Naive B cell (primary cell): ENCODE results near the gene ESYT1. TPM values are rescaled to one million over a fixed set of nuclear protein-coding genes. Genes with fewer than 3 reads are reported as not detected.

Experiments used
- ATAC-seq, 2 donors: fragments of 150-1000 bp; cut with Tn5 transposase; 2 replicates each; pipeline ENCODE4 v1.10.0; 2021; ENCODE audit warnings: low read depth in 2 of 2, mild to moderate bottlenecking in 2 of 2, moderate library complexity in 2 of 2
- DNase-seq: peaks from one replicate; pipeline ENCODE4 v3.0.0; 2022
- H3K27ac Mint-ChIP-seq, 6 donors: one replicate each; pipeline ENCODE4 v1.8.0; 2020 to 2022; ENCODE audit warnings: mild to moderate bottlenecking in 6 of 6, mixed read lengths in 6 of 6, moderate library complexity in 5 of 6, inconsistent platforms in 2 of 6
- H3K27me3 Mint-ChIP-seq, 3 donors: one replicate each; pipeline ENCODE4 v1.8.0; 2021 to 2022; ENCODE audit warnings: mixed read lengths in 3 of 3, mild to moderate bottlenecking in 1 of 3
- H3K36me3 Mint-ChIP-seq, 2 donors: one replicate each; pipeline ENCODE4 v1.8.0; 2020 to 2022; ENCODE audit warnings: mixed read lengths in 2 of 2, inconsistent platforms in 1 of 2, mild to moderate bottlenecking in 1 of 2
- H3K4me1 Mint-ChIP-seq, 3 donors: one replicate each; pipeline ENCODE4 v1.8.0; 2020 to 2022; ENCODE audit warnings: mixed read lengths in 3 of 3, inconsistent platforms in 1 of 3, mild to moderate bottlenecking in 1 of 3, moderate library complexity in 1 of 3
- H3K4me3 Mint-ChIP-seq, 8 donors: one replicate each; pipeline ENCODE4 v1.8.0; 2020 to 2022; ENCODE audit warnings: mild to moderate bottlenecking in 8 of 8, mixed read lengths in 8 of 8, moderate library complexity in 8 of 8, inconsistent platforms in 2 of 8
- H3K9me3 Mint-ChIP-seq, 7 donors: one replicate each; pipeline ENCODE4 v1.8.0; 2020 to 2022; ENCODE audit warnings: mixed read lengths in 7 of 7, mild to moderate bottlenecking in 5 of 7, inconsistent platforms in 2 of 7, moderate library complexity in 1 of 7
- polyA plus RNA-seq, 6 donors: library from polyadenylated mRNA; unstranded; fragments of 300-500 nt; fragmentation: Illumina TruSeq; gene quantifications; one replicate each; pipeline ENCODE4 v1.2.3, GENCODE V29; 2021; ENCODE audit warnings: low read depth in 6 of 6

ESYT1 gene, protein sequence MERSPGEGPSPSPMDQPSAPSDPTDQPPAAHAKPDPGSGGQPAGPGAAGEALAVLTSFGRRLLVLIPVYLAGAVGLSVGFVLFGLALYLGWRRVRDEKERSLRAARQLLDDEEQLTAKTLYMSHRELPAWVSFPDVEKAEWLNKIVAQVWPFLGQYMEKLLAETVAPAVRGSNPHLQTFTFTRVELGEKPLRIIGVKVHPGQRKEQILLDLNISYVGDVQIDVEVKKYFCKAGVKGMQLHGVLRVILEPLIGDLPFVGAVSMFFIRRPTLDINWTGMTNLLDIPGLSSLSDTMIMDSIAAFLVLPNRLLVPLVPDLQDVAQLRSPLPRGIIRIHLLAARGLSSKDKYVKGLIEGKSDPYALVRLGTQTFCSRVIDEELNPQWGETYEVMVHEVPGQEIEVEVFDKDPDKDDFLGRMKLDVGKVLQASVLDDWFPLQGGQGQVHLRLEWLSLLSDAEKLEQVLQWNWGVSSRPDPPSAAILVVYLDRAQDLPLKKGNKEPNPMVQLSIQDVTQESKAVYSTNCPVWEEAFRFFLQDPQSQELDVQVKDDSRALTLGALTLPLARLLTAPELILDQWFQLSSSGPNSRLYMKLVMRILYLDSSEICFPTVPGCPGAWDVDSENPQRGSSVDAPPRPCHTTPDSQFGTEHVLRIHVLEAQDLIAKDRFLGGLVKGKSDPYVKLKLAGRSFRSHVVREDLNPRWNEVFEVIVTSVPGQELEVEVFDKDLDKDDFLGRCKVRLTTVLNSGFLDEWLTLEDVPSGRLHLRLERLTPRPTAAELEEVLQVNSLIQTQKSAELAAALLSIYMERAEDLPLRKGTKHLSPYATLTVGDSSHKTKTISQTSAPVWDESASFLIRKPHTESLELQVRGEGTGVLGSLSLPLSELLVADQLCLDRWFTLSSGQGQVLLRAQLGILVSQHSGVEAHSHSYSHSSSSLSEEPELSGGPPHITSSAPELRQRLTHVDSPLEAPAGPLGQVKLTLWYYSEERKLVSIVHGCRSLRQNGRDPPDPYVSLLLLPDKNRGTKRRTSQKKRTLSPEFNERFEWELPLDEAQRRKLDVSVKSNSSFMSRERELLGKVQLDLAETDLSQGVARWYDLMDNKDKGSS
- 100 to 1,000 TPM; 145 to 293 (median 196) TPM for polyA plus RNA-seq

DNA sequence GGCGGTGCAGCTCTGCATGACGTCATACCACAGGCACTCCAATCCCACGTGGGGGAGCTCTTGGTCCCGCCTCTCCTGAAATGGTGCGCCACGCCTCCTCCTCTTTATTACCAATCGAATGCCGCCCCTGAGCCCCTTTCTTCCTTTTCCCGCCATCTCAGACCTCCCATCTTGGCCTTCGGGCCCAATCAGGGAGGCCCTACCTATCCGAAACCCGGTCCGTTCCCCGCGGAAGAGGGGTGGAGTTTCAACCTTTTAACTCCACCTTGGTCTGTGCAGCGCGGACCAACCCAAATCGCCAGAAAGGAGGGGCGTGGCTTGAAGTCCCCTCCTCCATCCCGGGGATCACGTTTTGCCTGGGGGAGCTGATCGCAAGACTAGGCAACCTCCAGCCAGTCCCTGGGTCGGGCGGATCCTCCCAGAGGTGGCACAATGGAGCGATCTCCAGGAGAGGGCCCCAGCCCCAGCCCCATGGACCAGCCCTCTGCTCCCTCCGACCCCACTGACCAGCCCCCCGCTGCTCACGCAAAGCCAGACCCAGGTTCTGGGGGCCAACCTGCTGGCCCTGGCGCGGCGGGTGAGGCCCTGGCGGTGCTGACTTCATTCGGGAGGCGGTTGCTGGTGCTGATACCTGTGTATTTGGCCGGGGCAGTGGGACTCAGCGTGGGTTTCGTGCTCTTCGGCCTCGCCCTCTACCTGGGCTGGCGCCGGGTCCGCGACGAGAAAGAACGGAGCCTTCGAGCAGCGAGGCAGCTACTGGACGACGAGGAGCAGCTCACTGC lies at the start of gene ESYT1:
TSS of gene ESYT1 (plus strand) at position 380 of the 782 bp plus-strand sequence. CDS start at position 433, 53 bp downstream.
- Mint-ChIP-seq H3K4me3 (peak within 1 kb of the TSS; percentile 87 to 100 (median 98)), H3K27me3 (no peaks in the 10 kb centered on the region), H3K27ac (peak within 1 kb of the TSS; percentile 85 to 98 (median 96)), H3K9me3 (no peaks in the 10 kb centered on the region), H3K36me3 (peaks cover 0 to 22% of the 10 kb centered on the region in 2 donors), H3K4me1 (peaks cover 58 to 80% (median 71%) of the 10 kb centered on the region in 3 donors)
- DNase-seq: peak; percentile 97
- ATAC-seq: peak; percentile 85 to 87

DNA sequence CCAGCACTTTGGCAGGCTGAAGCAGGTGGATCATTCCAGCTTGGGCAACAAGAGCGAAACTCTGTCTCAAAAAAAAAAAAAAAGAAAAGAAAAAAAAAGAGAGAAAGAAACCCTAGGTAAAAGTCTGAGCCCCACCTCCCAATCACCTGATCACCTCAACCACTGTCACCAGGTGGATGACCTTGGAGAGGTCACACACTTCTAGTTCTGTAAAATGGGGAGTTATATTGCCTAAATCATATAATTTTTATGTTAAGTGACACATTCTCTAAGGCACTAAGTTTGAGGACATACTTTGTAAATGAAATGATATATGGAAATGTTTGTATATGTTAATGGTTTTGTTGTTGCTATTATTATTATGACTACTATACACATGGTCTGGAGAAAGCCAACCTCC lies 49.6 kb upstream of the ESYT1 start:
- no peak for DNase-seq
- peaks cover 21 to 36% (median 23%) of the 10 kb centered on the region in 3 donors for H3K27me3 Mint-ChIP-seq
- peak overlapping the region in 7 of 8 donors; percentile 78 to 90 (median 85) for H3K4me3 Mint-ChIP-seq
- H3K27ac Mint-ChIP-seq: no peak overlapping the region
- H3K9me3 Mint-ChIP-seq: no peaks in the 10 kb centered on the region
- ATAC-seq: no peak
- no peaks in the 10 kb centered on the region for H3K36me3 Mint-ChIP-seq
- H3K4me1 Mint-ChIP-seq: peaks cover 5 to 8% (median 5%) of the 10 kb centered on the region in 3 donors

DNA sequence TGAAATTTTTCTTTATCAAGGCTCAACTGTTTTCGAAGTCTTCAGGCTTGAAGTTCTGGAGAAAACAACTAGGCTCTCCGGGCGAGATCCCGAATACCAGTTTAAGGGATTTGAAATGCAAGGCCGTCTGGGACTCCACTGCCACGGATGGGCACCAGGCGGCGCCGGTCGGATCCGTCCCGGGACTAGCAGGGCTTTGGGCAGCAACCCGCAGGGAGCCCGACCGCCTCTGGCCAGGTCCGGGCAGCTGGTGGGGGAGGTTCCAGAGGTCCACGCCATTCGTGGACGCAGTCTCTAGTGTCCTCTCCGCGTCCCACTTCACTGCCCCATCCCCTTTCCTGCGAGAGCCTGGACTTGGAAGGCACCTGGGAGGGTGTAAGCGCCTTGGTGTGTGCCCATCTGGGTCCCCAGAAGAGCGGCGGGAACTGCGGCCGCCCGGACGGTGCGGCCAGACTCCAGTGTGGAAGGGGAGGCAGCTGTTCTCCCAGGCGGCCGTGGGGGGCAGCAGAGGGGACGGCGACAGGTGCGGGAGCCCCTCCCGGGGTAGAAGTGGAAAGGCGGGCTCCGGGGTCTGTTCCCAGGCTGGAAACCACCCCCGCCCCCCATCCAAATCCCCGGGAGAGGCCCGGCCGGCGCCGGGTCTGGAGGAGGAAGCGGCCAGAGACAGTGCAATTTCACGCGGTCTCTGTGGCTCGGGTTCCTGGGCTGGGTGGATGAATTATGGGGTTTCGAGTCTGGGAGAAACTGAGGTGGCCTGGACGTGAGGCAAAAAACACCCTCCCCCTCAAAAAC lies 48.9 kb upstream of the ESYT1 start:
- ATAC-seq: peak; percentile 80 to 82
- peak overlapping the region; percentile 78 to 91 (median 88) for H3K4me3 Mint-ChIP-seq
- DNase-seq: peak; percentile 49
- H3K4me1 Mint-ChIP-seq: peaks cover 5 to 8% (median 5%) of the 10 kb centered on the region in 3 donors
- H3K36me3 Mint-ChIP-seq: no peaks in the 10 kb centered on the region
- H3K27ac Mint-ChIP-seq: peak overlapping the region in 2 of 6 donors; percentile 30 to 44
- H3K27me3 Mint-ChIP-seq: peaks cover 28 to 42% (median 28%) of the 10 kb centered on the region in 3 donors
- H3K9me3 Mint-ChIP-seq: no peaks in the 10 kb centered on the region

DNA sequence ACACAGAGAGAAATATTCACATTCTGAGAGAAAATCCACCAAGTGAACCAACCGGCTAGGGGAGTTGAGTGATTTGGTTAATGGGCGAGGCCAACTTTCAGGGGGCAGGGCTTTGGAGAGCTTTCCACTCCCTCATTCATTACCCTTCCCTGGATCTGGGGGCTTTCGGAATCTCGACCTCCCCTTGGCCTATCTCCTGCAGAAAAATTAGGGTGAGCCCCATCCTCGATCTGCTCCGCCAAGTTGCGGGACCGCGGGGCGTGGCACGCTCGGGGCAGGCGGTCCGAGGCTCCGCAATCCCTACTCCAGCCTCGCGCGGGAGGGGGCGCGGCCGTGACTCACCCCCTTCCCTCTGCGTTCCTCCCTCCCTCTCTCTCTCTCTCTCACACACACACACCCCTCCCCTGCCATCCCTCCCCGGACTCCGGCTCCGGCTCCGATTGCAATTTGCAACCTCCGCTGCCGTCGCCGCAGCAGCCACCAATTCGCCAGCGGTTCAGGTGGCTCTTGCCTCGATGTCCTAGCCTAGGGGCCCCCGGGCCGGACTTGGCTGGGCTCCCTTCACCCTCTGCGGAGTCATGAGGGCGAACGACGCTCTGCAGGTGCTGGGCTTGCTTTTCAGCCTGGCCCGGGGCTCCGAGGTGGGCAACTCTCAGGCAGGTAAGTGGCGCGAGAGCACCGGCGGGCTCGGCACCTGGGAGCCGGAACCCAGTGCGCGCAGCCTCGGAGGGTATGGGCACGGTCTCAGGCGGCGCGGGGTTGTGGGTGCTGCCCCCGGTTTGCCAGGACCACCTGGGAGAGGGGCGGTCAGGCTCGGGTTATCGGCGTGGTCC lies 48.1 kb upstream of the ESYT1 start, which contains the start of gene ERBB3:
TSS of gene ERBB3 (plus strand) at position 443 of the 833 bp plus-strand sequence. CDS start at position 579, 136 bp downstream.
- H3K4me3 Mint-ChIP-seq: peak within 1 kb of the TSS; percentile 78 to 91 (median 88)
- H3K27me3 Mint-ChIP-seq: peaks cover 28 to 47% (median 29%) of the 10 kb centered on the region in 3 donors
- peaks cover 5 to 8% (median 5%) of the 10 kb centered on the region in 3 donors for H3K4me1 Mint-ChIP-seq
- H3K9me3 Mint-ChIP-seq: no peaks in the 10 kb centered on the region
- H3K36me3 Mint-ChIP-seq: no peaks in the 10 kb centered on the region
- ATAC-seq (peak; percentile 56 to 58), DNase-seq (peak; percentile 27)
- peak within 1 kb of the TSS in 2 of 6 donors; percentile 30 to 44 for H3K27ac Mint-ChIP-seq

DNA sequence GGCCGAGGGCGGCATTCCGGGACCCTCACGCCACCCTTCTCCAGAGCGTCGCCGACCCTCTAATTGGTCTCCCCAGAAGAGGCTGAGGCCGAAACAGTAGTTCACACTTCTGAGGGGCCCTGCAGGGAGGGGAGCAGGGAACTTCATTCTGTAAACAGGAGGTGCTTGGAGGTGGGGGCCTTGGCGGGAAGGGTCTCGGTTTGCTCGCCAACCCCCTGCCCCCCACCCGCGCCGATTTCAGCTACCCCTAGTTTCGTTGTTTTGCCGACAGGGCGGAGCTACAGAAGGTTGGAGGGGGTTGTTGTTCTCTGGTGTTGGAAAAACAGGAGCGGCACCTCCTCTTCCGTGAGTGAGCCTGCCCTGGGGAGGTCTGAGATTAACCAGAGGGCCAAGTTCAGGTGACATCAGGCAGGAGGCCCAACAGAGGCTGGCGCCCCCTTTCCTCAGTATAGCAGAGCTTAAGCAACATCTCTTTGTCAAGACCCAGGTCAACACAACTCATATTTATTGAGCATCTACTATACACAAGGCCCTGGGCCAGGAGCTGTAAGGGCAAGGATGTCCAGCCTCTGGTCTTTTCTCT lies 47.4 kb upstream of the ESYT1 start:
- Mint-ChIP-seq H3K4me3 (peak overlapping the region; percentile 78 to 91 (median 88)), H3K36me3 (no peaks in the 10 kb centered on the region), H3K27ac (no peak overlapping the region), H3K9me3 (no peaks in the 10 kb centered on the region), H3K27me3 (peaks cover 28 to 51% (median 32%) of the 10 kb centered on the region in 3 donors), H3K4me1 (peaks cover 5 to 8% (median 5%) of the 10 kb centered on the region in 3 donors)
- ATAC-seq: no peak
- no peak for DNase-seq

DNA sequence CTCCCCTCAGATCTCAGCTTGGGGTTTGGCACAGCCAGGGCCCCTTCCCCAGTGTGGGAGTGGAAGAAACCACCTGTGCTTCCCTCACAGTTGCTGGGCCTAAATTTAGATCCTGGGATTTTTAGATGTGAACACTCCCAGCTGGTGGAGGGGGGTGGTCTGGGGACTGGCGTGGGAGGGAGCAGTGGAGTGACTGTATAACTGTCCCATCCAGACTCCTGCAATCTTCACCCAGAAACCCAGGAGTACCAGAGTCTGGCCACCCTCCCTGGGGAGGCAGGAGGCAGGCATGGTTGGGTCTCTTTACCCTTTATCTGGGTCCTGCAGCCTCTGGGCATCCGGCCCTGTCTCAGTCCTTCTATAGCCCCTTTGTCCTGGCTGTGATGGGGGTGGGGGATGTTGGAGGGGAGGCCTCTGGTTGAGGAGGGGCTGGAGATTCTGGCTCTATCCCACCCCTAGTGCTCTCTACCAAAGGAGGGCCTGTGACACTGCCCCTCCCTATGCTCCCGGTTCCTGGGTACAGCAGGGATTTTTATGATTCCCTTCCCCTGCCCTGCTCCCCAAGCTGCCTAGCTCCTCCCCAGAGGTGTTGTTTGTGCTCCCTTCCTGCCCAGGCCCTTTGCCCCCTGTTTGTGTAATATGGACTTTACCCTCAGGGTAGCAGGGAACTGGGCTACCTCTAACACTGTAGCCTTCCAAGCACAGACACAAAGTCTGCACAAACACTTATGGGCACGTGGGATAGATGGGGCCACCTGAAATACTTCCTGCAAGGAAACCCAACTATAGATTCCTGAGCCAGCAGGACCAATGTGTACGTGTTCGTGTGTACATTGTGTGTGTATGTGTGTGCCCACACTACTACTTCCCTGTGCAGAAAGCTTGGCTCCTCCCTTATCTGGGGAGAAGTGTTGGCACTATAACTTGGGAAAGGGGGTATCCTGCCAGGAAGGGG lies 46.4 kb upstream of the ESYT1 start:
- H3K27ac Mint-ChIP-seq: no peak overlapping the region

DNA sequence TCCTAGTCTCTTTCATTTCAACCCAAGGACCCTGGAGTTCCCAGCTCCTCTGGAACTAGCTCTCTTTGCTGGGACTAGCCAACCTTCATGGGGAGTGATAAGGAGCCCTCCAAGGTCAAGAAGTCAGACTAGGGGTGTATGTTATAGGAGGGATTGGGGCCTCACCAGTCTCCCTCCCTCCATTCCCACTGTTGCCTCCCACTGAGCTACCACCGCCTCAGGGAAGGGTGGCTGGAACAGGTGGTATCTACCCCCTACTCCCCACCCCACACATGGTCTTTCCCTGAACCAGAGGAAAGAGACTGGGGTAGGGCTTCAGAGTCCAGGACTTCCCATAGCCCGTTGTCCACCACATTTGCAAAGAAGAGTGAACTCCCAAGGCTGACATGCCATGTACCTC lies 45.7 kb upstream of the ESYT1 start:
- Mint-ChIP-seq H3K27me3 (peaks cover 28 to 51% (median 29%) of the 10 kb centered on the region in 3 donors), H3K9me3 (no peaks in the 10 kb centered on the region), H3K36me3 (no peaks in the 10 kb centered on the region), H3K27ac (no peak overlapping the region), H3K4me3 (peak overlapping the region in 1 of 8 donors; percentile 33), H3K4me1 (peaks cover 5 to 8% (median 5%) of the 10 kb centered on the region in 3 donors)
- DNase-seq: no peak
- ATAC-seq: no peak

More for the DNA sequence above, 46.4 kb upstream of the ESYT1 start:
- Mint-ChIP-seq H3K36me3 (no peaks in the 10 kb centered on the region), H3K4me1 (peaks cover 5 to 8% (median 5%) of the 10 kb centered on the region in 3 donors), H3K4me3 (peak overlapping the region in 5 of 8 donors; percentile 52 to 83 (median 77)), H3K27me3 (peaks cover 28 to 51% (median 31%) of the 10 kb centered on the region in 3 donors), H3K9me3 (no peaks in the 10 kb centered on the region)
- no peak for DNase-seq
- ATAC-seq: no peak

DNA sequence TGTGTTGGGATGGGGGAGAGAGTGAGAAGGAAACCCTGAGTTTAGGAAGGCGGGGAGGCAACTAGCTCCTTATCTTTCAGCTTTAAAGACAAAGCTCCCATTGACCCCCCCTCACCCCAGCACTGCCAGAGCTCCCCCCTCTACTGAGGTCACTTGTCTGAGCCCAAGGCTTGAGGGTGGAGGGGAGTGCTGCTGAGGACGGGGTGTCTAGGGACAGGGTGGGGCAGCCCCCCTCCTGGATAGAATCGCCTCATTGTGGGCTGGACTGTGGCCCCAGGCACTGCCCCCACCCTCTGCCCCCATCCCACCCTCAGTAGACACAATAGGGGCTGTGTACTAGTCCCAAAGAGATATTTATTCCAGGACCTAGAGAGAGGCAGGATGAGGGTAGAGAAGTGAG lies 45.1 kb upstream of the ESYT1 start:
- Mint-ChIP-seq H3K4me1 (peaks cover 5 to 8% (median 5%) of the 10 kb centered on the region in 3 donors), H3K27me3 (peaks cover 28 to 51% (median 32%) of the 10 kb centered on the region in 3 donors), H3K9me3 (no peaks in the 10 kb centered on the region), H3K4me3 (no peak overlapping the region), H3K27ac (no peak overlapping the region), H3K36me3 (no peaks in the 10 kb centered on the region)
- no peak for DNase-seq
- ATAC-seq: no peak

DNA sequence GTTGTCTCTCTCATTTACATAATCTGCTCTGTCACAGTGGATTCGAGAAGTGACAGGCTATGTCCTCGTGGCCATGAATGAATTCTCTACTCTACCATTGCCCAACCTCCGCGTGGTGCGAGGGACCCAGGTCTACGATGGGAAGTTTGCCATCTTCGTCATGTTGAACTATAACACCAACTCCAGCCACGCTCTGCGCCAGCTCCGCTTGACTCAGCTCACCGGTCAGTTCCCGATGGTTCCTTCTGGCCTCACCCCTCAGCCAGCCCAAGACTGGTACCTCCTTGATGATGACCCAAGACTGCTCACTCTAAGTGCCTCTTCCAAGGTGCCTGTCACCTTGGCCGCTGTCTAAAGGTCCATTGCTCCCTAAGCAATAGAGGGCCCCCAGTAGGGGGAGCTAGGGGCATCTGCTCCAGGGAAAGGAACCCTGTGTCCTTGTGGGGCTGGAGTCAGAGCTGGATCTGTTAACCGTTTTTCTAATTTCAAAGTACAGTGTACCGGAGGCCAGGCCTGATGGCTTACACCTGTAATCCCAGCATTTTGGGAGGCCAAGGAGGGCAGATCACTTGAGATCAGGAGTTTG lies 43.0 kb upstream of the ESYT1 start:
- Mint-ChIP-seq H3K9me3 (no peaks in the 10 kb centered on the region), H3K36me3 (no peaks in the 10 kb centered on the region), H3K4me1 (peaks cover 5 to 6% (median 5%) of the 10 kb centered on the region in 3 donors), H3K27me3 (peaks cover 28 to 49% (median 28%) of the 10 kb centered on the region in 3 donors), H3K4me3 (no peak overlapping the region), H3K27ac (no peak overlapping the region)
- no peak for ATAC-seq
- DNase-seq: no peak

DNA sequence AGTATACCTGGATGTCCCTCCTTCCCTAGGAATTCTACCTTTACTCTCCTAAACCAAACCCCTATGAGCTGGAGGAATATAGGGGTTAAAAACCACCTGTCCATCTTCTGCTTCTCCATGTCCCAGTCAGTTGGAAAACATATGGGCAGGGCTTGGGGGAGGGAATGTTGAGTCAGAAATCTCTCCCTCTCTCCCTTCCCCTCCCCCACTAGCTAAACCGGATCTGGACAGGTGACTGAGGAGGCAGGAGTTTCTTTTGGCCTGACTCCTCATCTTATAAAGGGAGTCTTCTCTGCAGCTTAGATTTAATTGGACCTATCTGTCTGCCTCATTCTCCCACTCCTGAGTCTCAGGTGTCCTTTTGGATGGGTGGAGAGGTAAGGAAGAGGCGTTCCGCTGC lies 42.0 kb upstream of the ESYT1 start:
- H3K36me3 Mint-ChIP-seq: no peaks in the 10 kb centered on the region
- peak overlapping the region in 1 of 8 donors; percentile 12 for H3K4me3 Mint-ChIP-seq
- peaks cover 0 to under 1% (median 0%) of the 10 kb centered on the region in 3 donors for H3K4me1 Mint-ChIP-seq
- no peak for ATAC-seq
- H3K27me3 Mint-ChIP-seq: peaks cover 19 to 46% (median 23%) of the 10 kb centered on the region in 3 donors
- no peak overlapping the region for H3K27ac Mint-ChIP-seq
- no peak for DNase-seq
- no peaks in the 10 kb centered on the region for H3K9me3 Mint-ChIP-seq
